GM12878 (cell line): ENCODE data around the gene APCDD1L.

Source experiments
- RCOR1 ChIP-seq: conservative IDR thresholded peaks from 2 replicates; pipeline ENCODE4 v1.6.1; 2012; ENCODE audit warnings: low read depth, low read length, improper control_type of control experiment
- TF ChIP-seq, protein P1 (sequence below): IDR thresholded peaks from 2 replicates; pipeline ENCODE4 v1.6.1; 2011; ENCODE audit warnings: borderline replicate concordance, low read depth, mild to moderate bottlenecking, moderate library complexity, mixed read lengths, low read length; ENCODE audit not compliant: insufficient read depth; ENCODE audit errors: extremely low read length
- TF ChIP-seq, protein P2 (sequence below): IDR thresholded peaks from 2 replicates; pipeline ENCODE4 v1.6.1; 2012; ENCODE audit warnings: low read depth, low read length, improper control_type of control experiment
- TF ChIP-seq, protein P3 (sequence below), 3 experiments: IDR thresholded peaks in 2 of 3; conservative IDR thresholded peaks in 1 of 3; 2 replicates each; pipeline ENCODE4 v1.5.1; 2011; ENCODE audit warnings: low read depth in 3 of 3, low read length in 3 of 3, mild to moderate bottlenecking in 3 of 3, control low read depth in 2 of 3, moderate library complexity in 2 of 3, inconsistent platforms in 1 of 3, mixed read lengths in 1 of 3; ENCODE audit not compliant: control insufficient read depth in 2 of 3, insufficient read depth in 1 of 3; ENCODE audit errors: extremely low read depth in 1 of 3

DNA sequence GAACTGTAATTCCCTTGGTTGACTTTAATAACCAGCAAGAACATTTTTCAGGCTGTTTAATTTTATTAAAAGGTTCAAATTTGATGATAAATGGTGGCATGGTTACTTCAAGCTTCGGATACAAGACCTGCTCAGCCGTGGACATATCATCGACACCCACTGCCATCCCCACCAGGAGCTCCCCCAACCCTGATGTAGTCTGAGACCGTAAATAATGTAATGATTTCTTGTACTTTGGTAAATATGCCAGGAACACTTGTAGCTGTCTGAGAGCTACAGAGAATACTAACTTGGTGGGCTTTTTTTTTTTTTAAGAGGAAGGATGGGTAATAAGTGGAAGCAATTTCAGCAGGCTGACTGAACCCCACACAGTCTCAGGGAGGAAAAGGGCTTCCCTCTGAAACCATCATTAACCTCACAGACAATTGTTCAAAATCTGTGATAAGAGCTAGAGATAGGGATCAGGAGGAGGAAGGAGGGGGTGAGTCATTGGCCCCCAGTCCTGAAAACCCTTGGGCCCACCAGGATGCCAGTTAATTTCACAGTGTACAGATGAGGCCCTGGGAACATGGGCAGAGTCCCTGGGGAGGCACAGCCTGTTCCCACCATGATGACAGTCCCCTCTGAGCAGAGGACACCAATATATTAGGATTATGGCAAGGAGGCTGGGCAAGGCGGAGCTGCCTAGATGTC lies 56.0 kb downstream of the APCDD1L start:
- TF ChIP-seq, protein P1, sequence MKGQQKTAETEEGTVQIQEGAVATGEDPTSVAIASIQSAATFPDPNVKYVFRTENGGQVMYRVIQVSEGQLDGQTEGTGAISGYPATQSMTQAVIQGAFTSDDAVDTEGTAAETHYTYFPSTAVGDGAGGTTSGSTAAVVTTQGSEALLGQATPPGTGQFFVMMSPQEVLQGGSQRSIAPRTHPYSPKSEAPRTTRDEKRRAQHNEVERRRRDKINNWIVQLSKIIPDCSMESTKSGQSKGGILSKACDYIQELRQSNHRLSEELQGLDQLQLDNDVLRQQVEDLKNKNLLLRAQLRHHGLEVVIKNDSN = no peak
- TF ChIP-seq, protein P2, sequence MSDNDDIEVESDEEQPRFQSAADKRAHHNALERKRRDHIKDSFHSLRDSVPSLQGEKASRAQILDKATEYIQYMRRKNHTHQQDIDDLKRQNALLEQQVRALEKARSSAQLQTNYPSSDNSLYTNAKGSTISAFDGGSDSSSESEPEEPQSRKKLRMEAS = no peak
- TF ChIP-seq RCOR1 = no peak
- TF ChIP-seq, protein P3, sequence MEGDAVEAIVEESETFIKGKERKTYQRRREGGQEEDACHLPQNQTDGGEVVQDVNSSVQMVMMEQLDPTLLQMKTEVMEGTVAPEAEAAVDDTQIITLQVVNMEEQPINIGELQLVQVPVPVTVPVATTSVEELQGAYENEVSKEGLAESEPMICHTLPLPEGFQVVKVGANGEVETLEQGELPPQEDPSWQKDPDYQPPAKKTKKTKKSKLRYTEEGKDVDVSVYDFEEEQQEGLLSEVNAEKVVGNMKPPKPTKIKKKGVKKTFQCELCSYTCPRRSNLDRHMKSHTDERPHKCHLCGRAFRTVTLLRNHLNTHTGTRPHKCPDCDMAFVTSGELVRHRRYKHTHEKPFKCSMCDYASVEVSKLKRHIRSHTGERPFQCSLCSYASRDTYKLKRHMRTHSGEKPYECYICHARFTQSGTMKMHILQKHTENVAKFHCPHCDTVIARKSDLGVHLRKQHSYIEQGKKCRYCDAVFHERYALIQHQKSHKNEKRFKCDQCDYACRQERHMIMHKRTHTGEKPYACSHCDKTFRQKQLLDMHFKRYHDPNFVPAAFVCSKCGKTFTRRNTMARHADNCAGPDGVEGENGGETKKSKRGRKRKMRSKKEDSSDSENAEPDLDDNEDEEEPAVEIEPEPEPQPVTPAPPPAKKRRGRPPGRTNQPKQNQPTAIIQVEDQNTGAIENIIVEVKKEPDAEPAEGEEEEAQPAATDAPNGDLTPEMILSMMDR (IDR thresholded peaks at IDR 0.05 in 2 of 3, conservative IDR thresholded peaks at IDR 0.05 in 1 of 3; ENCODE audit: control insufficient read depth in 2 of 3, extremely low read depth in 1 of 3, insufficient read depth in 1 of 3, low read depth in 3 of 3, low read length in 3 of 3) = no peak
